Measurements from ENCODE around the gene ECHDC3.

DNA sequence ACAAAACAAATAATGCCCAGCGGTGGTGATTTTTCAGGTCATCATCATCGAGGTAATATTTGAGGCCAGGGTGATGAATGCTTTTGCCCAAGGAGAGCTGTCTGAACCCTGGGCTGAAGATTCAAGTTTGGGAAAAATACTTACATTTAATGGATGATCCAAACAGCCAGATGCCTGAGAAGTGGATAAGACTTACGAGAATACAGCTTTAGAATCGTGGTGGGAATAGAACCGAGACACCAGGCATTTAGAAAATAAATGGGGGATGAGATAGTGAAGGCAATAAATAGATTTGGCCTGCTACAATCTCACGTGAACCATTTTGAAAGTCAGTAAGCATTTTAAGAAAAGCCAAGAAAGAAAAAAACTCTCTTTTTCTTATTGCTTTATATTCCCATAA lies 68.8 kb downstream of the ECHDC3 start:
- TF ChIP-seq, protein P1, sequence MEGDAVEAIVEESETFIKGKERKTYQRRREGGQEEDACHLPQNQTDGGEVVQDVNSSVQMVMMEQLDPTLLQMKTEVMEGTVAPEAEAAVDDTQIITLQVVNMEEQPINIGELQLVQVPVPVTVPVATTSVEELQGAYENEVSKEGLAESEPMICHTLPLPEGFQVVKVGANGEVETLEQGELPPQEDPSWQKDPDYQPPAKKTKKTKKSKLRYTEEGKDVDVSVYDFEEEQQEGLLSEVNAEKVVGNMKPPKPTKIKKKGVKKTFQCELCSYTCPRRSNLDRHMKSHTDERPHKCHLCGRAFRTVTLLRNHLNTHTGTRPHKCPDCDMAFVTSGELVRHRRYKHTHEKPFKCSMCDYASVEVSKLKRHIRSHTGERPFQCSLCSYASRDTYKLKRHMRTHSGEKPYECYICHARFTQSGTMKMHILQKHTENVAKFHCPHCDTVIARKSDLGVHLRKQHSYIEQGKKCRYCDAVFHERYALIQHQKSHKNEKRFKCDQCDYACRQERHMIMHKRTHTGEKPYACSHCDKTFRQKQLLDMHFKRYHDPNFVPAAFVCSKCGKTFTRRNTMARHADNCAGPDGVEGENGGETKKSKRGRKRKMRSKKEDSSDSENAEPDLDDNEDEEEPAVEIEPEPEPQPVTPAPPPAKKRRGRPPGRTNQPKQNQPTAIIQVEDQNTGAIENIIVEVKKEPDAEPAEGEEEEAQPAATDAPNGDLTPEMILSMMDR (IDR thresholded peaks at IDR 0.05), result no peak
- no peak for TF ChIP-seq POLR2A (IDR thresholded peaks at IDR 0.05)

All from adrenal gland (tissue), 5 donors.